T-helper 1 cell treated with Interleukin-12 subunit alpha and Interleukin-12 subunit beta and Interleukin-4 antibody, amounts not matched to agents 30 ng/mL and 1 ng/mL, for 36 hours (primary cell): Measurements from ENCODE around the gene CACNA2D4. TPM values are rescaled to one million over a fixed set of nuclear protein-coding genes. Genes with fewer than 3 reads are reported as not detected.
"Not testable (repeated sequence)": the region's sequence is repeated elsewhere in the genome, so short reads cannot be mapped to it uniquely, and the experiment has no call there.

Source experiments
- intact Hi-C: fragments of 100-400 bp; cut with micrococcal nuclease; formaldehyde crosslinking; loops from one replicate; pipeline ENCODE4 v1.15.1; 2024
- total RNA-seq: library from RNA; stranded (reverse); gene quantifications from 2 replicates; pipeline ENCODE4 v1.2.3, GENCODE V29; 2022

The CACNA2D4 gene
- total RNA-seq, 1 donor from 2014 or later: 15.1 TPM

DNA sequence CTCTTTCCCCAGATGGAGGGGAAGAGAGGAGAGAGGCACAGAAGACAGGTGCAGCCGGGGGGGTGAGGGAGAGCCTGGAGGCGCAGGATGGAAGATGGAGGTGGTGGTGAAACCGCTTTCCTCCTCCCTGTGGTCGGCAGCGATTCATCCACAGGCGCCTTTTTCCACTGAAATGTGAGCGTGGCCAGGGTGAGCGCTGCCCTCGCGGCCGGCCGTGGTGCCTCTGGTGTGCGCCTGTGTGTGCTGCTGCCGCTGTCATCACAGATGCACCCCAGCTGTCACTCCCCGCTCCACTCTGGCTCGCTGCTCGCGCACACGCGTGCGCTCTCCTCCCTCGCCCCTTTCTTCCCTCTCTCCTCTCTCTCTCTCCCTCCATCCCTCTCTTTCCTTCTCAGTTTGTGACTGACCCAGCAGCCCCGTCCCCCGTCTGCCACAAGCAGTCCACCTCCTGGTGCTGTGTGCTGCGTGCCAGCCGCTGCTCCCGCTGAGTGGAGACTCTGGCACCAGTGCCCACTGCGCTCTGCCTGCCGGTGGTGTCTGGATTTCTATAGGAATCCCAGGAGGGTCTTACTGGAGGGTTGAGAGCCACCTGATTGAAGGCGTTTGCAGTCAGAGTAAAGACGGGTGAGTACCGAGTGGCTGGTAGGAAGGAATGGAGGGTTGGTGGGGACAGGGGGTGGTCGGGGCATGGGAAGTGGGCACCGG is 98.1 kb downstream of the CACNA2D4 start, which contains the start of gene LRTM2:
Gene LRTM2 (plus strand): TSS at position 375 of the 705 bp plus-strand sequence. CDS start 7,584 bp downstream, outside the sequence.
- intact Hi-C loops: no loop called here

DNA sequence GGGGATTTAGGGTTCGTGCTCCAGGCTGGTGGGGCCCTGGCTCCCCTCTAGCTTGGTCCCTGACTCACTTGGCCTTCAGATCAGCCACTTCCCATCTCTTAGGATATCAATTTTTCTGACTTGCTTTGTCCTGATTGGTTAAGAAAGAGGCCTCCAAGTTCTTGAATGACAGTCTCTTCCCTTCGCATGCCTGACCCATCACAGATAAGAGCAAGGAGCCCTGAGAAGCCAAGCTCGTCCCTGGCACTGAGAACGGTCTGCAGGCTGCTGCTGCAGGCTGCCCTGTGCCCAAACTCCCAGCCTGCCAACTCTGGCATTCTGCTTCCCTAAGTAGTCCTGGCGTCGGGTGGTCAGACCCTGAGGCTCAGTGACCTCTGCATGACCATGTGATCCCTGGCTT is 98.9 kb downstream of the CACNA2D4 start:
- intact Hi-C loops: no loop called here

DNA sequence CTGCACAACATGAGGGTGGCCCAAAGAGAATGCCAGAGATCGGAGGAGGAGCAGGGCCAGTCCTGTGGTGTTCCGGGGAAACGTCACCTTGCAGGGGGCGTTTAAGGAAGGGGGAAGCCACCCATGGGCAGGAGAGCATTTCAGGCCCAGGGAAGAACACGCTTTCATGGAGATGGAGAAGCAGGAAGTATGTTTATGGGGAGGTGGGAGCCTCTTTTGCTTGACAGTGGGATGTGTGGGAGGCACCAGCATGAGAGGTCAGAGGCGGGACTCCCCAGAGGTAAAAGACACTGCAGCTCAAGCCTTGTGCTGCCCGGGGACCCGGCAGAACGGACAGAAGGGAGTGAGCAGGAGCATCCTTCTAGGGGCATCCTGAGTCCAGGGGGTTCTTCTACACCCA is 99.4 kb downstream of the CACNA2D4 start:
- intact Hi-C loops: no loop called here

DNA sequence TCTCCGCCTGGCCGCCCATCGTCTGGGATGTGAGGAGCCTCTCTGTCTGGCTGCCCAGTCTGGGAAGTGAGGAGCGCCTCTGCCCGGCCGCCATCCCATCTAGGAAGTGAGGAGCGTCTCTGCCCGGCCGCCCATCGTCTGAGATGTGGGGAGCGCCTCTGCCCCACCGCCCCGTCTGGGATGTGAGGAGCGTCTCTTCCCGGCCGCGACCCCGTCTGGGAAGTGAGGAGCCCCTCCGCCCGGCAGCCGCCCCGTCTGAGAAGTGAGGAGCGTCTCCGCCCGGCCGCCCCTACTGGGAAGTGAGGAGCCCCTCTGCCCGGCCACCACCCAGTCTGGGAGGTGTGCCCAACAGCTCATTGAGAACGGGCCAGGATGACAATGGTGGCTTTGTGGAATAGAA is 100.5 kb downstream of the CACNA2D4 start:
- intact Hi-C loops: not testable (repeated sequence)

DNA sequence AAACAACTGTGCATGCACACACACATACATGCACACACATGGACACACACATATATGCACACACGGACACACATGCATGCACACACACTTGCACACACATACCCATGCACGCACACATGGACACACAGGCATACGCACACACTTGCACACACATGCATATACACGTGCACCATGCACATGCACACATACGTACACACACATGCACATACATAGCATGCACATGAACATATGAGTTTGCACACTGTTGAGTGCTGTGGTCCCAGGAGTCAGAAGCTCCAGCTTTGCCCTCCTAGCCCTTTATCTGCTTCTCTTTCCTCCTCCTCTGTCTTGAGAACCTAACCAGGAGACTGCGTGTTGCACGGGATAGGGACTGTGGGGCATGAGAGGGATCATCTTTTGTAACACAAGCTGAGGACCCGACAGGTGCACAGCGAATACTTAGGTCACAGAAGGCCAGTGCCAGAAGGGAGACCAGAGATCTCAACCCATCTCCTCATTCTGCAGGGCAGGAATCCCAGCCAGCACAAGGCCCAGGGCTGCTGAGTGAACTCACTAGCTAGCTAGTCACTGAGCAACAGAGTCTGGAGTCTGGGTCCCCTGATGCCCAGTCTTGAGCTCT is 101.6 kb downstream of the CACNA2D4 start:
- intact Hi-C loops: no loop called here

DNA sequence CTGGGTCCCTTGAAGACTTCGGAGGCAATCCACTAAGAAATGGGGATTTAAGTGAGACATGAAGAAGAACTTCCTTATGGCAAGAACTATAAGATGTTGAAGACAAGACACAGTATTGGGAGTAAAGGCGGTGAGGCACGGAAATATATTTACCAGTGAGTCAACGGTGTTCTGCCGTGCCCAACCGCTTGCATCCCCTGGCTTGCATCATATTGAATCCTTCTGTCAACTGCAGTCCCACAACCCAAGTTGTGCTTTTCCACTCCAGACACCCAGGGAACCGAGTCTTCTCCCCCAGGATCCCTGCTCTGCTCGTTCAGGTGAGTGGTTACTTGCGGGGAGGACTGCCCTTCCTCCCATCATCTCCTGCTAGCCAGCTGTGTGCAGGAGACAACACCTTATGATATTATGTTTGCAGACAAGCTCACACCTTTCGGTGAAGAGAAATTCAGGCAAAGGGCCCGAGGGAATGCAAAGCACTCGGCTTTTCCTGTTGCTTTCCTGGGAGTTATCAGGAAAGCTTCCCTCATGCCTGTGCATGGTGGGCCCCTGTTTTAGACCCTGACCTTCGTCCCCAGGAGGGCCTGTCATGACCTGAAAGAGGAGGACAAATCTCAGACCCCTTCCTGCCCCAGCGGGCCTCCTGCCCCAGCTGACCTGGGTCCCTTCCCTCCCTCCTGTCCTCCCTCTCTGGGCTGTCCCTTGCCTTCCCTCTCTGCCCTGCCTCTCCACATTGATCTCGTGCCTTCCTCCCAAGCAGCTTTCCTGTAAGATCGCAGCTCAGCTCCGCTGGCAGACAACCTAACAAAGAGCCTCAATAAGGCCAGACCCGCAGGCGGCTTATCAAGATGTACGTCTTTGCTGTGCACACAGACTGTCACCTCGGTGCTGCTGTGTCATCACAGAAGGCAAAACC is 102.4 kb downstream of the CACNA2D4 start:
- intact Hi-C loops: no loop called here

DNA sequence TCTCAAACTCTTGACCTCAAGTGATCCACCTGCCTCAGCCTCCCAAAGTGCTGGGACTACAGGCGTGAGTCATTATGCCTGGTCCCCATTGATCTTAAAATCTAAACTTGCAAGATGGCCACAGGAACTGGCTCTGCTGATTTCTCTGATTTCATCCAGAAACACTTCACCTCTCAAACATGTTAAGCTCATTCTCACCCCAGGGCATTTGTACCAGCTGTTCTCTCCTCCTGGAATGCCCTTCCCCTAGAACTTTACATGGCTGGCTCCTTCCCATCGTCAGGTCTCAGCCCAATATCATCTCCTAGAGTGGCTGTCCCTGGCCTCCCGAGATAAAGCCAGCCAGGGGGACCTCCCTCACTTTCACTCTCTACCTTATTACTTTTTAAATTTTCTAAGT is 103.3 kb downstream of the CACNA2D4 start:
- intact Hi-C loops: no loop called here

DNA sequence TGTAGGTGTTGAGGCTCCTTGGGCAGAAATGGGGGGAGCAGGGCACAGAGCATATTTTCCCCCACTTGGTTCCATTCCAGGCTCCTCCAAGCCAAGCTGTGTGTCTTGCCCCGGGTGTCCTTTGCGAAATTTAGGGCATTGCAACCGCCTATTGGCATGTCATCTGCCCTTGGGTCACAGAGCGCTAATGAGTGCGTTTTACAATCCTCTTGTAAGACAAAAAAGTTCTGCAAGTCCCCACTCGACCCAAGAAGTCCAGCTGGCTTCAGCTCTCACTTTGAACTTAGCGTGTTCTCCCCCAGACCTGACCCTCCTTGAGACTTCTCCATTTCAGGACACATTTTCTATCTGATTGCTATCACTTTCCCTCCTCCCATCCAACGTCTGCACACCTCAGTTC is 104.2 kb downstream of the CACNA2D4 start:
- intact Hi-C loops: no loop called here

DNA sequence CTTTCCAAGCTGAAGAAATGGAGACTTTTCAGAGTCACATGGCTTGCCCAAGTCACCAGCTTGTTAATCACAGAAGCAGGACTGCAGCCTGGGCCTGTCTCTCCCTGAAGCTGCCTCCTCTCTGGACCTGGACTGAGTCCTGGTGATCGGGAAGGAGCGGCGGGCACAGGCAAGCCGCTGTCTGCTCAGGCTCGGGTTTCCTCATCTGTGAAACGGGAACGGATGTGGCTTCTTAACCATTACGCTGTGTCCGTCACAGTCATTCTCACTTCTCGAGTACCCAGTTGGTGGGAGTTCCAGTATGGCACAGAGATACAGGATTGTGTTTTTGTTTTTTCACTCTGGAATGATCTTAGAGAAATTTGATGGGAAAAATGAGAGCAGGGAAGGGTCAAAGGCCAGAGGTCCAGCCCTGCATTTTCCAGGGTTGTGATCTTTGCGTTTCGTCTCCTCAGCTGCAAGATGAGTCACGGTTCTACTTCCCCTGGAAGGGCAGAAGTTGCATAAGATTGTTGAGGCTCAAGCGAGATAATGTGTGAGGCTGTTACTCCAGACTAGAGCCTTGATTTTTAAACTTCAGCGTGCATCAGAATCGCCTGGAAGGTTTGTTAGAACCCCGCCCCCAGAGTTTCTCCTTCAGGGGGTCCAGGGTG is 105.7 kb downstream of the CACNA2D4 start:
- intact Hi-C loops: no loop called here

DNA sequence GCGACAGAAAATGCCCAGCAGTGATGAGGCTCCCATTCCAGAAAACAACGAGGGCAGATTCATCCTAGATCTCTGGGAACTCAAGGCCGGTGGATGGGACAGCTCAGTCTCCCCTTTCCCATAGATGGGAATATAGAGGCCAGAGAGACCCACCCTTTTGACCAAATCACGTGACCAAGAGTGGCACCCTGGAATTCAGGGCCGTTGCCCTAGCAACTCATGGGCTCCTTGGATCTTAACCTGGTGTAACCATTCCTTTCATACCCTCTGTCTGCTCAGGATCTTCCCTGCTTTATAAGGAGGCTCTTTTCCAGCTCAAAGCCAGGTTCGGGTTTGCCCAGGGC is 106.5 kb downstream of the CACNA2D4 start:
- intact Hi-C loops: no loop called here

DNA sequence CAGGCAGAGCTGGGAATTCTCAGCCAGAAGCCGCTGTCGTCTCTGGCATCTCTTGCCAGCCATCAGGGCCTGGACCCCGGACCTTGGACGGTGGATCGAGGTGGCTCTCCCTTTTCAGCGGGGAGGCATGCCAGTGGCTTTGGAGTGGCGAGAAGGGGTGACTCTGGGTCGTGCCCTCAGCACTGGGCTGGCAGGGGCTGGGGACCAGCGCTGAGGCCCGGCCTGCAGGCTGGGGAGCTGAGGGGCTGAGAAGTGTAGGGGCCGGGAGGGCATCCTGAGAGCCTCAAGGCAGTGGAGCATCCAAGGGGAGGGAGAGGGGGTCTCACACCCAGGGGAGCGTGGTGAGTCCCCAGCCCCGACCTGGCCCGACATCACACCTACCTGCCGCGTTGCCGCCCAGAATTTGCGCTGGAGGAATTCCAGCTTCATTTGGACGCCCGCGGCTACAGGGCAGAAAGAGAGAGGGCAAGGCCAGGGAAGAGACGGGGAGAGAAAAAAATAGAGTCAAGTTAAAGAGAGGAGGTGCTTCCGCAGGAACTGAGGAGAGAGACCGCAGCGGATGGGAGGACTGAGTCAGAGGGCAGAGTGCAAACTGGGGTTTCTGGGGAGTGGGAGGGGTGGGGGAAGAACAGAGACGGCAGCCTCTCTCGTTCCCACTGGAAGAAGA is 107.0 kb downstream of the CACNA2D4 start:
- intact Hi-C loops: no loop called here

DNA sequence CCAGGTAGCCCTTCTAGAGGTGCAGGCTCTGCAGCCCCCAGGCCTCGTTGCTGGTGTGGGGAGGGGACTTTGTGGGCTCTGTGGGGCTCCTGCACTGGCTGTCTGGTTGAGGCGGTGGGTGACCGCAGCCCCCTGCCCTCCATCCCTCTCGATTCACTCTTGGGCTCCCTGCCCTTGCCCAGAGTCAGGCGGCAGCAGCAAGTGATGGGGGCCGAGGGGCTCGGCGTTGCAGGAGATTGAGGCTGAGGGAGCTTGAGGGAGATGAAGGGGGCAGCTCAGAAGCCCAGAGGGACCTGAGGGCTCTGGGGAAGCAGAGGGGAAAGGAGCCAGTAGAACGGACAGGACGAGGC is 107.5 kb downstream of the CACNA2D4 start:
- intact Hi-C loops: no loop called here

DNA sequence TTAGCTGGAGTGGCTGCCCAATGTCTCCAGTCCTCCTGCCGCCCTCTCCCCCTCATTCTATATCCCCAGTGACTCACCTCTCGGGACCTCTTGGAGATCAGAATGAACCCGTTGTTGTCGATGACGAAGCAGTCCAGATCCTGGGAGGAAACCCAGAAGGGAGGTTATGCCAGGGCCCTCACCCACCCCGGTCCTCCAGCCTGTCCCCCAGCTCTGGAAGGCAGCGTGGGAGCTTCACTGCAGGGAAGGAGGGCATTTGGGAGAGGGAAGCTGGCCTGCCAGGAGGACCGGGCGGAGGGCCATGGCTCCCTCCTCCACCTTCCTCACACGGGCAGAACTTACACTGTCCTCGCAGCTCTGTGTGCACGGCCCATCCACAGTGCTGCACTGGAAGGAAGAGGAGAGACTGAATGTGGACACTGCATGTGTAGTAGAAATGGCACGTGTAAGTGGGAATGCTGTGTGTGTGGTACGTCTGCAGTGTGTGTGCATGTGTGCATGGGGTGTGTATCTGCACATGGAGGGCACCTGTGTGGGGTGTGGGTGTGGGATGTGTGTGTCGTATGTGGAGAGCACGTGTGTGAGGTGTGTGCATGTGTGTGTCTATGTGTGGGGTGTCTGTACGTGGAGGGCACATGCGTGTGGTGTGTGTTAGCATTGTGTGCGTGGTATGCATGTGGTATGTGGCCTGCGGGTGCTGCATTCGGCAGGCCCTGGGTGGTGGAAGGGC is 108.1 kb downstream of the CACNA2D4 start:
- intact Hi-C loops: no loop called here

DNA sequence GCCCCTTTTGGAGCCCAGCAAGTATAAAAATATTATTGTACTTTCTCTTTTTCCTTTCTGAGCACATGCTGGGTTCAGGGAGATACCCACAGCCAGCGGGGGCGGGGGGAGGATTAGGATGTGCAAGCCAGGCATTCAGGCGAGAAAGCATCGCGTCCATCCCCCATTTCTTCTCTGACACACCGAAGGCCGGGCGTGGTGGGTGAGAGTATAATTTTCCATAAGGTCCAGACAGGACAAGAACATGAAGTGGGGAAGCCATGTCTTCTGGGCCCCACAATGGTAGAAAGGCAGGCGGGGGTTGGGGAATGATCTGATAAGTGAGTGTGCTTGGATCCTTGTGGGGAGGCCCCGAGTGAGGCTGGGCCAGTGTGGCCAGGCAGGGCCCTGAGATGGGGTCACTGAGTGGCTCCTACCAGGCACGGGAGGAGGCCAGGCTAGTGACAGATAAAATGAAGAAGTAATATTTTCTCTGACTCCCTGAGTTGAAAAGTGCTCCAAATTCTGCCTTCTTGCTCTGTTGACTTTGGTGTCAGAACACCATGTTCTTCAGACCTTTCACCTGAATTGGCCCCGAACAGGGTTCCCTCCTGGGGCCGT is 108.8 kb downstream of the CACNA2D4 start:
- intact Hi-C loops: no loop called here

DNA sequence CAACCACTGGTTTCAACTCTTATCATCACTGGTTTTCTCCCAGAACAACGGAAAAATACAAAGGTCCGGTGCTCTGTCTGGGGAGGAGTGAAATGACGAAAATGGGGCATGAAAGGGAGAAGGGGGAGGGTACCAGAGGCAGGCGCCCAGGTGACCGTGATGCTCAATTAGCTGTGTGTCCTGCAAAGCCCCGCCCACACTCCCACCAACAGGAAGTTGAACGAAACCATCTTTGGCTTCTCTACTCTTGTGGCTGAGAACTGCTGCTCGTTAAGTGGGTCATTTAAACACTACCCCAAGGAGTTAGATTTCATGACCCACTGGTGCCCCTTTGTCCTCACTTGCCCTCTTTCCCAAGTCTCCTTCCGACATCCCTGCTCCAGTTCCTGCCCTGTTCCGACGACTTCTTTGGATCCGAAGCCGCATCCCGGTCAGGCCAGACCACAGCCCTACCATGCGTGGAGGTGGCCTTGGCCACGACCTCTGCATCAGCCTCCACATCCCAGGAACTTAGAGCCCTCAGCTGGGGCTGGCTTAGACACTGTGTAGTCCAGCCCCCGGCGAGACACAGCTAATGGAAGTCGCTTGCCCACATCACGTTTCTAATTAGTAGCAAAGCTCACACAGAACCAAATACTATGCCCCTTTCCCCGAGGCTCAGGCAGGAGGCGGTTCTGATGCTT is 109.5 kb downstream of the CACNA2D4 start:
- intact Hi-C loops: no loop called here

DNA sequence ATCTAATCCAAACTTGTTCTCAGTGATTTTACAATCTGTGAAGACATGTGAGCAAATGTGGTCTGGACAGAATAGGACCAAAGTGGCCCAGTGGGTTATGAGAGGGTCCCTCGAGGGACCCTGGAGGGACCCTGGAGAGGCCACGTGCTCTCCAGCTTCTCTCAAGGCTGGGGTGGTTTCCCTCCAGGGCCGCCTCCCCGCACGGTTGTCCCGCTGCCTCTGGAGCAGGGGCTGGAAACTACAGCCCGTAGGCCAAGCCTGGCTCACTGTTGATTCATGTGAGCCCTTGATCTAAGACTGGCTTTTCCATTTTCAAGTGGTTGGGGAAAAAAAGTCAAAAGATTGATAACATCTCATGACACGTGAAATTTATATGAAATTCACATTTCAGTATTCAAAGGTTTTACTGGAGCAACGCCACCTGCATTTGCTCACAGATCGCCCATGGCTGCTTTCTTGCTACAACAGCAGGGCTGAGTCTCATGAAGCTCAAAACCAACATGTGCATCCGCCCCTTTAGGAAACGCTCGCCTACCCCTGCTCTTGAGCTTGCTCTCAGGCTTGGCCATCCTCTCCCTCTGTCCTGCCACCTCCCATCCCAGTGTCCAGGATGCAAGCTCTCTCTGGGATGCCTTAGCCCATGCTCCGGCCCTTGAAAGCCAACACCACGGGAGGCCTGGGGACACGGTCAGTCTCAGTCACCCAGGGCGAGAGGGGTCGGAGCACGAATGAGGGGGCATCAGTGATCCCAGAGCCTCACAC is 110.2 kb downstream of the CACNA2D4 start:
- intact Hi-C loops: no loop called here

DNA sequence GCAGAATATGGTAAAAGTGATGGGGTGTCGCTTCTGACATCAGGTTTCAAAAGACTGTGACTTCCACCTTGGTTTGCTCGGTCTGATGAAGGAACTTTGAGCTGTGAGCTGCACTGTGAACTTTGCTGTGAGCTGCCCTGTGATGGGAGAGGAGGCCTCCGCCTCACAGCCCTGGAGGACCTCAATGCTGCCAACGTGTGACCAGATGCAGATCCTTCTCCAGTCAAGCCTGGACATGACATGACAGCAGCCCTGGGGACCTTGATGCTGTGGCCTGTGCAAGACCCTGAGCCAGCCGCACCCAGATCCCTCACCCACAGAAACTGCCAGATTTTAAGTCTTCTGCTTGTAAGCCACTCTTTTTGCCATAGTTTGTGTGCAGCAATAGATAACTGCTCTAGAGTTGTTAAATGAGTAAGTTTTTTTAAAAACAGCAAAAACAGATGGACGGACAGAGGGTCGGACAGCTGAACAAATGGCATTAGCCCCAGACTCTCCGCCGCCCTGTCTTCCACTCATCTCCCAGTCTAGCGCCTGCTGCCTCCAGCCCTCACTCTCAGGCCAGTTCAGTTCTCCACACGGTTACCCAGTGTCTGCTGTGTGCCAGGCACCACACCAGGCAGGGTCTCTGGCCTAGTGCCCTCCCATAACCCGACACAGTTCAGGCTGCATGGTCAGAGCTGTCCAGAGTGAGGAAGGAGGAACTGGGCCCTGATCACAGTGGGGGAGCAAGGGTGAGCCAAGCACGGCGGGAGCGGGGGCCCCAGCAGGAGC is 111.2 kb downstream of the CACNA2D4 start:
- intact Hi-C loops: no loop called here
